Cerebellar cortex (tissue), 1 donor: ENCODE measurements around the gene CHMP5.
A peak's percentile ranks its signal among the peaks of the same experiment; 100 is the strongest.

Source experiments
- DNase-seq: peaks from one replicate; pipeline ENCODE4 v3.0.0-alpha.2; 2015; ENCODE audit warnings: low spot score

The CHMP5 gene

DNA sequence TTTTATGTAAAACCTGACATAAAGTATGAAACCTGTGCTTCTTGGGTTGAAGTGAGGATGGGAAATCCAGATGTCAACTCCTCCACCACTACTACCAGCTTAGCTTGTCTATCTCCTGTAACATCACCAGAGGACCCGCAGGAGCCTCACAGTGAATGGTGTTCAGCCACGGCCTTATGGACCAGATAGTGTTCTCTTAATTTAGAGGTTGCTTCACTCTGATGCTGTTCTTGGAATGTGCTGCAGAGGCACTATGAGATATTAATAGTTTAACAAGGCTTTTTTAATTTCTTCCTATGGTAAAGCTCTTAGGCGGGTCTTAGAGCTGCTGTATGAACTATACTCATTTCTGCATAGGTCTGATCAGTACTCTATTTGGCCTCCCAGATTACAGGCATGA lies 53.4 kb downstream of the CHMP5 start:
- DNase-seq = no peak

DNA sequence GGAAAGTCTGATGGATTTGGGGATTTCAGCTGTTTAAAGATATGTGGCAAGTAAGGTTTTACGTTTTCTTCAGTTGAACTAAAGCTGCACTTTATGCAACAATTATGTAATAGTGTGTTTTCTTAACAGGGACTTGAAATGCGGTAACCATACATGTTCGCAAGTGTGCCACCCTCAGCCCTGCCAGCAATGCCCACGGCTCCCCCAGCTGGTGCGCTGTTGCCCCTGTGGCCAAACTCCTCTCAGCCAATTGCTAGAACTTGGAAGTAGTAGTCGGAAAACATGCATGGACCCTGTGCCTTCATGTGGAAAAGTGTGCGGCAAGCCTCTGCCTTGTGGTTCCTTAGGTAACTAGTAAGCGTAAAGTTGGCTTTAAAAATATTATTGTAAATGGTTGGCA lies 53.9 kb downstream of the CHMP5 start:
- no peak for DNase-seq

DNA sequence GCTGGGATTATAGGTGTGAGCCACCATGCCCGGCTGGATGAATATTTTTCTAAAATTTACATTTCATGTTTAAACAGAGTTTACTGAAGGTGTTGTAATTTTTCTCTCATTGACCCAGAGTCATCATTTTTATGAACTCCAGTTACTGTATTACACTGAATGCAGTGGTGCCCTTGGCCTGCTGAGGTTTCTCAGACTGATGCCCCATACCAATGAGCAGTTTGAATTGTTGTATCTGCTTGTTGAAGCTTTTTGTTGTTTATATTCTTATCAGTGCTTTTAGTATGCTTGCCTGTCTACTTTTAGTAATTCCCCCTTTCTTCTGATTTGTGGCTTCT lies 55.4 kb downstream of the CHMP5 start:
- DNase-seq = no peak

DNA sequence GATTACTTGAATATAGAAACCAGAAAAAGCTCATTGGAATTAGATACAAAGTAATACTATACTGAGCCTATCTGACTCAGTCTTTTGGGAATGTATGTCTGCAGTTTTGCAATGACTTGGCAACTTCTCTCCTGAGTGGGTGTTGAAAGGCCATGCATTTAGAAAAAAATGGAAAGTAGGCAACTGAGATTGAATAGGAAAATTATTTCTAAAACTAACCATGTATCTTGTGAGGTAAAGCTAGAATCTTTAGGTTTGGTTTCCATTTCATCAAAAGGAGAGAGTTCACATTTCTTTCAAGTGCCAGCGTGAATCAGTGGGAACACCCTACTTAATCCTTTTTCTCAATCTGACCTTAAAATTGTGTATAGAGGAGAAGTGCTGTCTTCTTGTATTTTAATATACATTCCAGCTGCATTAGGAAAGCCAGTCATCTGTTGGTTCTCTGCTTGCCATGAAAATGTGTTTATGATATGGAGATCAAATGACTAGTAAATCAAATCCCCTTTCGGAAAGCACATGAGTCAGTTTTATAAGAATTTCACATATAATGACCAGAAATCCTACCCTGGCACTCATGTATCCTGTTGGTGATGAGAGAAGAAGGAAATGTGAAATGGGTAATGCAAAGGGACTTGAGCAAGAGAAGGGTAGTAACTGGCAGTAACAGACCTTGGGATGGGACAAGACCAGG lies 55.9 kb downstream of the CHMP5 start:
- DNase-seq = no peak

DNA sequence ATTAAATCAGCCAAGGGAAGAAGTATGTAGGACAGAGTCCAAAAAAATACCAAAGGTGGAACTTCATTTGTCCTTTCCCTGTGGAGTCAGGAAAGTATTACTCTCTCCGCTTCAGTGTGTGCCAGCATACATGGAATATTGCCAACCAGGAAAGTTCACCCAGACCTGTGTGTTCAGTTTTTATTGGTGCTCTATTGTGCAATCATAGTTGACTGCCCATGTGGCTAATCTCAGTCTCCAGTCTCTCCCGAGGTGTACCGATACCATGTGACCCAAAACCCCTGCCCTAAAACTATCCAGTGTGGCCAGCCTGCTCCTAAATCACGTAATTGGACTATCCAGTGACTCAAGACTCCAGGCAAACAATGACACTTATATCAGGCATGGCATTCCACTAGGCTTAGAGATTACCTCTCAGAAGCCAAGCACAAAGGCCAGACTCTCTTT lies 64.3 kb downstream of the CHMP5 start:
- DNase-seq = no peak

DNA sequence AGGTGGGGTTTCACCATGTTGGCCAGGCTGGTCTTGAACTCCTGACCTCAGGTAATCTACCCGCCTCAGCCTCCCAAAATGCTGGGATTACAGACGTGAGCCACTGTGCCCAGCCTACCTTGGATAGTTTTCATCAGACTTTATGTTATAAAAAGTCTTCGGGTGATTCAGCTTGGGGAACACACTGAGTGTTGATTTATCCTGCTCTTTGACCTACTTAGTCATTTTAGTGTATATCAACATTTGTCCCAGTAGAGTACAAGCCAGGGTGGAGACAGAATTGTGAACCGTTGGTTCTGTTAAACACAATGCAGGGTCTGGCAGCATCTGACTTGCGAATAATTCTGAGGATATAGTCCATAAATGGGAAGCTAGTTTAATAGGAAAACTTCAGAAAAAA lies 65.1 kb downstream of the CHMP5 start:
- no peak for DNase-seq

DNA sequence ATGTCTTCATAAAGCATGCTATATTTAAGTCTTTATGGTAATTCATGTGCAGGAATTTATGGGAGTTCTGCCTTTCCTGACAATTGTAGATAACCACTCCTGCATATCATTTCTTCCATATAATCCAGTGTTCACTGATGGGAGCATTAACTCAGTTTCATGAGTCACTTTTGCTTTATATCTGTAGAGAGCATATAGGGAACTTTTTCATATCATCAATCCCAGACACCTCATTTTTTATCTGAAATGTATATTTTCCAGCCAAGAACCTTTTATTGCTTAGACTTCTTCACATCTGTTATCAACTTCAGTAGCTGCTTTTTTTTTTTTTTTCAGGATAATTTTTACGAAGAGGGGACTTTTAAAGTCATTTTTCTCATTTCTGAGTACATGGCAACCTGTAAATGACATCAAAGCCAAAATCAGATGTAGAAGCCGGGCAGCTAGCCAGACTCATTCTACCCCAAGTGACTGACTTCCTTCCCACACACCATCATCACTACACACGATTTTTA lies 66.6 kb downstream of the CHMP5 start:
- DNase-seq = peak; percentile 12
